OCI-LY7 (cell line): ENCODE data around the gene SYT9. TPM values are rescaled to one million over a fixed set of nuclear protein-coding genes. Genes with fewer than 3 reads are reported as not detected.

Experiments
- BruUV-seq: library from RNA; stranded (reverse); fragments of 400-500 nt; replicated peaks from 2 replicates; lab custom pipeline; 2021; lab: Mats Ljungman, UMichigan
- CTCF ChIA-PET: fragments of 300-600 bp; sonication (Branson Sonifier 250); formaldehyde crosslinking; loops from one replicate; lab custom pipeline; 2022; ENCODE audit warnings: antibody characterized with exemption; ENCODE audit not compliant: unreplicated experiment; lab: Charles Lee
- POLR2A ChIA-PET: fragments of 300-600 bp; sonication (Branson Sonifier 250); formaldehyde crosslinking; loops from one replicate; lab custom pipeline; 2022; ENCODE audit warnings: antibody characterized with exemption; lab: Charles Lee
- DNase-seq: peaks from one replicate; pipeline ENCODE4 v3.0.0-alpha.2; 2015; ENCODE audit warnings: low spot score
- H2AFZ ChIP-seq: fragments of 200-600 bp; sonication (generic), shearing (Covaris generic); 2 replicates; pipeline ENCODE4 v1.6.1; 2014; ENCODE audit warnings: mild to moderate bottlenecking, antibody characterized with exemption, low read length, moderate library complexity
- H3K27ac ChIP-seq: fragments of 200-600 bp; sonication (generic); 2 replicates; pipeline ENCODE4 v1.5.1; 2014; ENCODE audit warnings: mixed run types, low read depth, mild to moderate bottlenecking, moderate library complexity, low read length, inconsistent platforms; ENCODE audit not compliant: poor library complexity, severe bottlenecking
- H3K36me3 ChIP-seq: fragments of 200-600 bp; sonication (generic); 2 replicates; pipeline ENCODE4 v1.6.1; 2014; ENCODE audit warnings: mild to moderate bottlenecking, antibody characterized with exemption, low read length, moderate library complexity, mixed read lengths; ENCODE audit not compliant: insufficient read depth
- H3K4me1 ChIP-seq: fragments of 200-600 bp; sonication (generic); 2 replicates; pipeline ENCODE4 v1.5.1; 2014; ENCODE audit warnings: mild to moderate bottlenecking, low read length; ENCODE audit not compliant: insufficient read depth, poor library complexity, severe bottlenecking
- H3K4me2 ChIP-seq: fragments of 200-600 bp; sonication (generic); 2 replicates; pipeline ENCODE4 v1.6.1; 2014; ENCODE audit warnings: mild to moderate bottlenecking, low read length
- H3K4me3 ChIP-seq: fragments of 200-600 bp; sonication (generic); 2 replicates; pipeline ENCODE4 v1.5.1; 2014; ENCODE audit warnings: mild to moderate bottlenecking, low read depth, low read length; ENCODE audit not compliant: poor library complexity, severe bottlenecking
- H3K79me2 ChIP-seq: fragments of 200-600 bp; sonication (generic); 2 replicates; pipeline ENCODE4 v1.6.1; 2016; ENCODE audit warnings: low read depth, mild to moderate bottlenecking, low read length, moderate library complexity, mixed read lengths; ENCODE audit not compliant: insufficient read depth
- H3K9me2 ChIP-seq: fragments of 200-600 bp; sonication (generic); 2 replicates; pipeline ENCODE4 v1.6.1; 2016; ENCODE audit warnings: mild to moderate bottlenecking, low read length, mixed read lengths; ENCODE audit not compliant: insufficient read depth
- H3K9me3 ChIP-seq: fragments of 200-600 bp; sonication (generic); 2 replicates; pipeline ENCODE4 v1.6.1; 2014; ENCODE audit warnings: mild to moderate bottlenecking, mixed run types, low read length, mixed read lengths
- H4K20me1 ChIP-seq: fragments of 200-600 bp; sonication (generic); 2 replicates; pipeline ENCODE4 v1.6.1; 2014; ENCODE audit warnings: mild to moderate bottlenecking, antibody characterized with exemption, low read length, moderate library complexity, mixed read lengths; ENCODE audit not compliant: insufficient read depth
- EZH2phosphoT487 ChIP-seq: fragments of 200-600 bp; sonication (generic); IDR thresholded peaks from 2 replicates; pipeline ENCODE4 v1.6.1; 2018; ENCODE audit warnings: low read depth, borderline replicate concordance, mild to moderate bottlenecking, mixed run types, antibody characterized with exemption, low read length, moderate library complexity, mixed read lengths
- intact Hi-C: fragments of 100-400 bp; cut with micrococcal nuclease; formaldehyde crosslinking; loops from one replicate; pipeline ENCODE4 v1.10.0; 2022; ENCODE audit not compliant: unreplicated experiment
- total RNA-seq, 2 experiments: library from RNA; depleted of rRNA in 1 of 2; stranded (reverse); fragments of >200 nt in 1 of 2; shearing (Covaris generic) in 1 of 2; gene quantifications; 2 replicates each; pipeline ENCODE4 v1.2.3, GENCODE V29; 2014 to 2022
- TF ChIP-seq, protein P1 (sequence below): fragments of 200-600 bp; sonication (generic); conservative IDR thresholded peaks from 2 replicates; pipeline ENCODE4 v1.5.1; 2014; ENCODE audit warnings: mild to moderate bottlenecking, antibody characterized with exemption, low read length, moderate library complexity, mixed read lengths

Gene SYT9
- total RNA-seq, 2 experiments from 2014 or later, result 0.19 TPM; not detected in 1

DNA sequence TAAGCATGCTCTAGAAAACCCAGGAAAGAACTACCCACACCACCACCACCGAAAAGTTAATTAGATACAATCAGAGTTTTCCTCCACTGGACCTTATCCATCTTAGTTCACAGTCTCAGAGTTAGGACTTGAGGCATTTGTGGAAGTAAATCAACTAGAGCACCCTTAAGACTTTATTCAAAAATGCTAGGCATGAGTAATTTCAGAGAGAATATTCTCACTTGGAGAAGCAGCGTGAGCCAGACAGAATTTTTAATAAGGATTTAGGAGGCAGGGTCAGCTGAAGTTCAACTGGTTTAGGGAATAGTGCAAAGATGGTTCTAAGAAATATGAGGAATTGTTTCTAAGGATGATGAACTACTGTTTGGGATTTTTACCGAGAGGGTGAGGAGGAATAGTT lies 232.4 kb downstream of the SYT9 start:
- Histone ChIP-seq H3K27ac (no peak overlapping the region), H3K9me3 (no peaks in the 10 kb centered on the region), H3K4me1 (no peaks in the 10 kb centered on the region), H3K4me3 (no peak overlapping the region), H3K36me3 (no peaks in the 10 kb centered on the region), H3K4me2 (no peak overlapping the region), H4K20me1 (no peaks in the 10 kb centered on the region), H3K79me2 (no peaks in the 10 kb centered on the region), H3K9me2 (no peaks in the 10 kb centered on the region), H2AFZ (no peak overlapping the region)
- intact Hi-C loops, result no loop called here
- BruUV-seq, result no TSS peak
- POLR2A ChIA-PET, result interaction anchor here (0.6 to 1.7 kb wide), 2 partner anchors 12 to 763 kb away, joined by 4 to 7 read pairs; no protein-coding TSS in a partner anchor
- CTCF ChIA-PET, result no interaction called here
- DNase-seq, result no peak
- no peak for TF ChIP-seq EZH2phosphoT487
- TF ChIP-seq, protein P1, sequence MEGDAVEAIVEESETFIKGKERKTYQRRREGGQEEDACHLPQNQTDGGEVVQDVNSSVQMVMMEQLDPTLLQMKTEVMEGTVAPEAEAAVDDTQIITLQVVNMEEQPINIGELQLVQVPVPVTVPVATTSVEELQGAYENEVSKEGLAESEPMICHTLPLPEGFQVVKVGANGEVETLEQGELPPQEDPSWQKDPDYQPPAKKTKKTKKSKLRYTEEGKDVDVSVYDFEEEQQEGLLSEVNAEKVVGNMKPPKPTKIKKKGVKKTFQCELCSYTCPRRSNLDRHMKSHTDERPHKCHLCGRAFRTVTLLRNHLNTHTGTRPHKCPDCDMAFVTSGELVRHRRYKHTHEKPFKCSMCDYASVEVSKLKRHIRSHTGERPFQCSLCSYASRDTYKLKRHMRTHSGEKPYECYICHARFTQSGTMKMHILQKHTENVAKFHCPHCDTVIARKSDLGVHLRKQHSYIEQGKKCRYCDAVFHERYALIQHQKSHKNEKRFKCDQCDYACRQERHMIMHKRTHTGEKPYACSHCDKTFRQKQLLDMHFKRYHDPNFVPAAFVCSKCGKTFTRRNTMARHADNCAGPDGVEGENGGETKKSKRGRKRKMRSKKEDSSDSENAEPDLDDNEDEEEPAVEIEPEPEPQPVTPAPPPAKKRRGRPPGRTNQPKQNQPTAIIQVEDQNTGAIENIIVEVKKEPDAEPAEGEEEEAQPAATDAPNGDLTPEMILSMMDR, result no peak

DNA sequence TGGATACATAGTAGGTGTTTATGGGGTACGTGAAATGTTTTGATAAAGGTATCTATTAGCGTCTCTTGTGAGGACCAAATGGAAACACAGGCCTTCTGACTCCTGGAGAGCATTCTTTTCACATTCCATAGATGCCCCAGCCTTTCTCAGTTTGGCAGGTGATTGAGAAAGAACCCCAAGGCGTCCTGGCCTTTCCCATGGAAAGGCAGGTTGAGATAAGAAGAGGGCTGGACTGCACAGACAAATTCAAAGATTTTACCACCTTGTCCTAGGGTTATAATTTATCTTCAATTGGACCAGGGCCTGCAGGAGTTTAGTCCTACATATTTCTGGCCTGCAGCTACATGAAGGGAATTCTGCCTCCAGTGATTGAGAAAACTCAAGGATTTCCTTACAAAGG lies 232.9 kb downstream of the SYT9 start:
- Histone ChIP-seq H4K20me1 (no peaks in the 10 kb centered on the region), H3K9me2 (no peaks in the 10 kb centered on the region), H3K4me3 (no peak overlapping the region), H3K36me3 (no peaks in the 10 kb centered on the region), H3K4me2 (no peak overlapping the region), H3K27ac (no peak overlapping the region), H3K9me3 (no peaks in the 10 kb centered on the region), H3K79me2 (no peaks in the 10 kb centered on the region), H2AFZ (no peak overlapping the region), H3K4me1 (no peaks in the 10 kb centered on the region)
- no peak for TF ChIP-seq EZH2phosphoT487
- TF ChIP-seq, protein P1, result no peak
- ChIA-PET POLR2A (interaction anchor here (0.8 to 1.7 kb wide), 2 partner anchors 10 to 12 kb away, joined by 3 to 7 read pairs; no protein-coding TSS in a partner anchor), CTCF (no interaction called here)
- intact Hi-C loops, result no loop called here
- no TSS peak for BruUV-seq
- no peak for DNase-seq

DNA sequence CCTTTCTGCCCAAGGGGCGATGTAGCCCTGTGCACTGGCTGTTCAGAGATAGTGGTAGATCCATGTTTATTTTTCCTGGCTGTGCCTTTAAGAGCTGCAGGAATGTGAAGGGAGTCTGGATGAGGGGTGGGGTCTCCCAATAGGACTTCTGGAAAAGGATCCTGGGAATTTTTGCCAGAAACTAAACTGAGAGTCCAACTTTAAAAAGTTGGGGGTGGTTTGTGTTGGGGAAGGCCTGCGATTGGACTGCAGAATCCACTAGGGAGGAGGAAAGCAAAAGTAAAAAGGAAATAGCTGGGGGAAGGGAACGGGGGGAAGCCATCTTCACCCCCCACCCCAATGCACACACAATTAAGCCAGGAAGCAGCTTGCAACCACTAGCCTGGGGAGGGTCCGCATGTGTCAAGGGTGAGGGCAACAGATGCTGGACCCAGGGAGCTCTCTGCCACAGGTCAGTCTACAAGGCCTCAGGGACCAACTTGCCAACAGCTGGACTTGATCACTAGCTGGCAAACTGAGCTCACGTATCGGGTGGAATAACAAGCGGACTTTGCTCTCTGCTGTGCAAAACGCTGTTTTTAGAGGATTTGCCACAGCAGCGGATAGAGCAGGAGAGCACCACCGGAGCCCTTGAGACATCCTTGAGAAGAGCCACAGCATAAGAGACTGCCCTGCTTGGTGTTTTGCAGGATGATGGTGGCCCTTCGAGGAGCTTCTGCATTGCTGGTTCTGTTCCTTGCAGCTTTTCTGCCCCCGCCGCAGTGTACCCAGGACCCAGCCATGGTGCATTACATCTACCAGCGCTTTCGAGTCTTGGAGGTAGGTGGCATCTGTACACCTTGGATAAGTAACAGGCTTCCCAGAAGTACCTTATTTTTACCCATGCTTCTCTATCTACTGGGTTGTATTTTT lies 233.7 kb downstream of the SYT9 start, which contains the start of gene OLFML1:
Gene OLFML1, plus strand, starts transcription at position 321 of the 912 bp plus-strand sequence. Its CDS starts 370 bp downstream, at position 691.
- no peak within 1 kb of the TSS for H3K27ac ChIP-seq
- H3K4me3 ChIP-seq, result no peak within 1 kb of the TSS
- intact Hi-C loops, result no loop called here
- POLR2A ChIA-PET, result interaction anchor here (0.8 to 1.7 kb wide), 3 partner anchors 11 to 13 kb away, joined by 3 to 7 read pairs (median 4); no protein-coding TSS in a partner anchor
- BruUV-seq, result no TSS peak
- no peaks in the 10 kb centered on the region for H3K9me2 ChIP-seq
- no peaks in the 10 kb centered on the region for H3K4me1 ChIP-seq
- no peaks in the 10 kb centered on the region for H3K9me3 ChIP-seq
- DNase-seq, result no peak
- TF ChIP-seq EZH2phosphoT487, result no peak
- TF ChIP-seq, protein P1, result no peak
- no peaks in the 10 kb centered on the region for H3K79me2 ChIP-seq
- H3K4me2 ChIP-seq, result no peak within 1 kb of the TSS
- CTCF ChIA-PET, result no interaction called here
- H3K36me3 ChIP-seq, result no peaks in the 10 kb centered on the region
- H4K20me1 ChIP-seq, result no peaks in the 10 kb centered on the region
- no peak within 1 kb of the TSS for H2AFZ ChIP-seq
